HepG2 (cell line): ENCODE measurements around the gene INPP4B.

ENCODE experiments used
- ATF6 ChIP-seq: sonication (generic); formaldehyde crosslinking; conservative IDR thresholded peaks from 2 replicates; pipeline ENCODE4 v1.4.0; 2020; ENCODE audit warnings: missing genetic modification reagents
- CEBPB ChIP-seq: IDR thresholded peaks from 2 replicates; pipeline ENCODE4 v1.6.1; 2011; ENCODE audit warnings: low read depth, low read length, improper control_type of control experiment, borderline replicate concordance
- CTCF ChIP-seq: sonication (generic); formaldehyde crosslinking; IDR thresholded peaks from 2 replicates; pipeline ENCODE4 v1.5.0; 2020; ENCODE audit warnings: mild to moderate bottlenecking, missing genetic modification reagents, moderate library complexity
- EP300 ChIP-seq, 3 experiments: sonication (generic) in 1 of 3; formaldehyde crosslinking in 1 of 3; IDR thresholded peaks; 2 replicates each; pipeline versions ENCODE4 v1.5.1 to v1.6.1; 2011 to 2020; ENCODE audit warnings: low read depth in 2 of 3, low read length in 2 of 3, borderline replicate concordance in 1 of 3, improper control_type of control experiment in 1 of 3, mild to moderate bottlenecking in 1 of 3, missing genetic modification reagents in 1 of 3, moderate library complexity in 1 of 3
- GTF2F1 ChIP-seq: fragments of 150-350 bp; IDR thresholded peaks from 2 replicates; pipeline ENCODE4 v1.6.1; 2014; ENCODE audit warnings: low read length
- MAZ ChIP-seq, 2 experiments: sonication (generic) in 1 of 2; formaldehyde crosslinking in 1 of 2; IDR thresholded peaks; 2 replicates each; pipeline versions ENCODE4 v1.5.0 to v1.6.1; 2012 to 2020; ENCODE audit warnings: low read depth in 2 of 2, mild to moderate bottlenecking in 2 of 2, borderline replicate concordance in 1 of 2, improper control_type of control experiment in 1 of 2, low read length in 1 of 2, missing genetic modification reagents in 1 of 2, moderate library complexity in 1 of 2
- TCF12 ChIP-seq, 2 experiments: fragments of 450-650 bp in 1 of 2; sonication (generic) in 1 of 2; formaldehyde crosslinking in 1 of 2; IDR thresholded peaks; 2 replicates each; pipeline versions ENCODE4 v1.6.1 to v1.8.0; 2017 to 2022; ENCODE audit warnings: antibody characterized with exemption in 1 of 2, mild to moderate bottlenecking in 1 of 2, missing genetic modification reagents in 1 of 2, moderate library complexity in 1 of 2
- THAP9 ChIP-seq: sonication (generic); formaldehyde crosslinking; IDR thresholded peaks from 2 replicates; pipeline ENCODE4; 2020; ENCODE audit warnings: missing genetic modification reagents, mild to moderate bottlenecking, borderline replicate concordance
- ZMYM3 ChIP-seq: sonication (generic); formaldehyde crosslinking; IDR thresholded peaks from 2 replicates; pipeline ENCODE4 v1.5.1; 2020; ENCODE audit warnings: mild to moderate bottlenecking, missing genetic modification reagents
- ZNF737 ChIP-seq: sonication (generic); formaldehyde crosslinking; IDR thresholded peaks from 2 replicates; pipeline ENCODE4 v1.5.0; 2020; ENCODE audit warnings: missing genetic modification reagents, mild to moderate bottlenecking, borderline replicate concordance
- ZNF777 ChIP-seq: sonication (generic); formaldehyde crosslinking; IDR thresholded peaks from 2 replicates; pipeline ENCODE4 v1.4.0; 2020; ENCODE audit warnings: missing genetic modification reagents
- TF ChIP-seq, protein P1 (sequence below): sonication (generic); formaldehyde crosslinking; IDR thresholded peaks from 2 replicates; pipeline ENCODE4 v1.4.0; 2020; ENCODE audit warnings: missing genetic modification reagents, mild to moderate bottlenecking, borderline replicate concordance

DNA sequence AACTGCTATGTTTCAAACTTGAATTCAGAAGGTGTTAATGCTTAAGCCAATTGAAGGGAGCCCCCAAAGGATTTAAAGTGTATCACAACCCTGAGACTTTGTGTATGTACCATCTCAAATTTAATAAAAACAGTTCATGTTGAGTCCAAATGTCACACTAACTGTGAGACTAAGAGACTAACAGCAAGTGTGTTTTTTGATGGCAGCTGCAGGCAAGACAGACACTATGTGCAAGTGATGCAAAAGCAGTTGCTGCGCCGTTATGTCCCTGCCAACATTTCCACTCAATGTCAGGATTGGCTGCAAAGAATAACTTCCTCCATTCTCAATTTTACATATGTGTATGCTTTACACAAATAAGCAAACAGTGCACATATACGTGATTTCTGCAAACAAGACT is 615.1 kb downstream of the INPP4B start:
- TF ChIP-seq THAP9 (CRISPR knock-in tag) (no peak), ATF6 (CRISPR knock-in tag) (no peak), ZNF737 (no peak), ZMYM3 (CRISPR knock-in tag) (no peak), GTF2F1 (no peak), CEBPB (no peak), MAZ (IDR thresholded peaks at IDR 0.05; ENCODE audit: borderline replicate concordance, low read depth, low read length) (no peak), MAZ (CRISPR knock-in tag; IDR thresholded peaks at IDR 0.05; ENCODE audit: low read depth) (no peak), ZNF777 (CRISPR knock-in tag) (no peak), TCF12 (IDR thresholded peaks at IDR 0.05) (no peak), TCF12 (CRISPR knock-in tag; IDR thresholded peaks at IDR 0.05) (no peak), EP300 (IDR thresholded peaks at IDR 0.05; ENCODE audit: low read depth in 2 of 2, low read length in 2 of 2) (no peak), EP300 (CRISPR knock-in tag; IDR thresholded peaks at IDR 0.05; ENCODE audit: borderline replicate concordance) (no peak), CTCF (CRISPR knock-in tag) (no peak)
- TF ChIP-seq, protein P1, sequence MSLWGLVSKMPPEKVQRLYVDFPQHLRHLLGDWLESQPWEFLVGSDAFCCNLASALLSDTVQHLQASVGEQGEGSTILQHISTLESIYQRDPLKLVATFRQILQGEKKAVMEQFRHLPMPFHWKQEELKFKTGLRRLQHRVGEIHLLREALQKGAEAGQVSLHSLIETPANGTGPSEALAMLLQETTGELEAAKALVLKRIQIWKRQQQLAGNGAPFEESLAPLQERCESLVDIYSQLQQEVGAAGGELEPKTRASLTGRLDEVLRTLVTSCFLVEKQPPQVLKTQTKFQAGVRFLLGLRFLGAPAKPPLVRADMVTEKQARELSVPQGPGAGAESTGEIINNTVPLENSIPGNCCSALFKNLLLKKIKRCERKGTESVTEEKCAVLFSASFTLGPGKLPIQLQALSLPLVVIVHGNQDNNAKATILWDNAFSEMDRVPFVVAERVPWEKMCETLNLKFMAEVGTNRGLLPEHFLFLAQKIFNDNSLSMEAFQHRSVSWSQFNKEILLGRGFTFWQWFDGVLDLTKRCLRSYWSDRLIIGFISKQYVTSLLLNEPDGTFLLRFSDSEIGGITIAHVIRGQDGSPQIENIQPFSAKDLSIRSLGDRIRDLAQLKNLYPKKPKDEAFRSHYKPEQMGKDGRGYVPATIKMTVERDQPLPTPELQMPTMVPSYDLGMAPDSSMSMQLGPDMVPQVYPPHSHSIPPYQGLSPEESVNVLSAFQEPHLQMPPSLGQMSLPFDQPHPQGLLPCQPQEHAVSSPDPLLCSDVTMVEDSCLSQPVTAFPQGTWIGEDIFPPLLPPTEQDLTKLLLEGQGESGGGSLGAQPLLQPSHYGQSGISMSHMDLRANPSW, result no peak
